GM19468 (cell line): ENCODE measurements around the gene RAD17.
"Not testable (repeated sequence)": the region's sequence is repeated elsewhere in the genome, so short reads cannot be mapped to it uniquely, and the experiment has no call there.

Source experiments
- ATAC-seq: cut with Tn5 transposase; IDR thresholded peaks from one replicate; pipeline ENCODE4 v1.9.1; 2021; ENCODE audit warnings: mild to moderate bottlenecking, moderate library complexity, moderate number of reproducible peaks; ENCODE audit not compliant: unreplicated experiment; ENCODE audit errors: extremely low read depth

RAD17 gene

GRCh38 chr5:69454460-69455249 is 85.0 kb downstream of the RAD17 start:
- ATAC-seq, result no peak

- not testable (repeated sequence) for ATAC-seq
Observed at GRCh38 chr5:69455428-69455988, 85.9 kb downstream of the RAD17 start.

GRCh38 chr5:69462170-69462569 is 92.6 kb downstream of the RAD17 start:
- ATAC-seq, result no peak
